Gastroesophageal sphincter (tissue), 4 donors: ENCODE results near the gene OTULIN. TPM values are rescaled to one million over a fixed set of nuclear protein-coding genes. Genes with fewer than 3 reads are reported as not detected.

ENCODE experiments used
- ATAC-seq: fragments of 150-250 bp; one replicate; pipeline ENCODE4 v1.9.1; 2016; ENCODE audit warnings: mild to moderate bottlenecking, moderate library complexity
- H3K27ac ChIP-seq, 4 donors: fragments of 200-600 bp; sonication (generic) in 3 of 4; 1 replicate in 3 of 4; 2 replicates in 1 of 4; pipeline ENCODE4 v1.5.1; 2016 to 2019
- H3K27me3 ChIP-seq: fragments of 200-600 bp; sonication (generic); one replicate; pipeline ENCODE4 v1.5.1; 2019
- H3K36me3 ChIP-seq, 2 donors: fragments of 200-600 bp; sonication (generic); one replicate each; pipeline ENCODE4 v1.5.1; 2019; ENCODE audit warnings: control low read depth in 1 of 2
- H3K4me1 ChIP-seq, 3 donors: fragments of 200-600 bp; sonication (generic); 1 replicate in 2 of 3; 2 replicates in 1 of 3; pipeline ENCODE4 v1.5.1; 2016 to 2019; ENCODE audit warnings: control low read depth in 2 of 3
- H3K4me3 ChIP-seq, 2 donors: fragments of 200-600 bp; sonication (generic); one replicate each; pipeline ENCODE4 v1.5.1; 2019; ENCODE audit warnings: mild to moderate bottlenecking in 1 of 2, moderate library complexity in 1 of 2
- H3K9me3 ChIP-seq, 3 donors: fragments of 200-600 bp; sonication (generic); one replicate each; pipeline ENCODE4 v1.5.1; 2017 to 2019; ENCODE audit warnings: control low read depth in 2 of 3
- CTCF ChIP-seq, 4 experiments: fragments of 200-600 bp in 2 of 4; fragments of 450-650 bp in 2 of 4; sonication (generic) in 1 of 4; IDR thresholded peaks; one replicate each; pipeline ENCODE4 v1.5.1; 2017 to 2019; ENCODE audit warnings: antibody characterized with exemption in 4 of 4, mild to moderate bottlenecking in 2 of 4, moderate library complexity in 2 of 4
- EP300 ChIP-seq: sonication (generic); formaldehyde crosslinking; IDR thresholded peaks from one replicate; pipeline ENCODE4 v1.6.1; 2017; ENCODE audit warnings: antibody characterized with exemption, mild to moderate bottlenecking
- POLR2A ChIP-seq, 2 donors: fragments of 450-650 bp; IDR thresholded peaks; one replicate each; pipeline ENCODE4 v1.6.1; 2017; ENCODE audit warnings: antibody characterized with exemption in 2 of 2, mild to moderate bottlenecking in 2 of 2, moderate library complexity in 1 of 2
- POLR2AphosphoS5 ChIP-seq: sonication (generic); formaldehyde crosslinking; IDR thresholded peaks from one replicate; pipeline ENCODE4 v1.6.1; 2017; ENCODE audit warnings: antibody characterized with exemption
- WGBS, 2 donors: methylation state at CpG; one replicate each; pipeline ENCODE4 v1.1.5; 2018; ENCODE audit warnings: low coverage in 1 of 2; 5-methylcytosine and 5-hydroxymethylcytosine counted together
- total RNA-seq, 4 donors: library from RNA; depleted of rRNA; stranded (reverse); fragments of >200 nt; gene quantifications; one replicate each; pipeline ENCODE4 v1.1.0, GENCODE V29; 2016

Gene OTULIN
- total RNA-seq, 4 donors from 2014 or later: 19.5 to 27.1 (median 23.6) TPM

- Histone ChIP-seq H3K36me3 (peaks cover 0 to 60% of the 10 kb centered on the region in 2 donors), H3K27me3 (no peaks in the 10 kb centered on the region), H3K27ac (no peak overlapping the region), H3K4me3 (no peak overlapping the region), H3K9me3 (no peaks in the 10 kb centered on the region), H3K4me1 (peaks cover 0 to 13% (median 0%) of the 10 kb centered on the region in 3 donors)
- TF ChIP-seq POLR2A (IDR thresholded peaks at IDR 0.05): no peak
- no peak for TF ChIP-seq POLR2AphosphoS5
- no peak for TF ChIP-seq CTCF (IDR thresholded peaks at IDR 0.05)
- TF ChIP-seq EP300: no peak
- peak; percentile 22 for ATAC-seq
- 42 to 57% methylated on average over 4 to 11 of the region's 13 CpGs for WGBS, 2 donors
Observed at GRCh38 chr5:14700478-14701436, 36.2 kb downstream of the OTULIN start.

GRCh38 chr5:14701556-14701955 is 37.0 kb downstream of the OTULIN start:
- Histone ChIP-seq H3K27me3 (no peaks in the 10 kb centered on the region), H3K4me1 (peaks cover 0 to 17% (median 0%) of the 10 kb centered on the region in 3 donors), H3K4me3 (no peak overlapping the region), H3K36me3 (peaks cover 0 to 54% of the 10 kb centered on the region in 2 donors), H3K27ac (no peak overlapping the region), H3K9me3 (no peaks in the 10 kb centered on the region)
- WGBS, 2 donors: 100% methylated on average over 3 to 4 of the region's 10 CpGs
- TF ChIP-seq POLR2A (IDR thresholded peaks at IDR 0.05) (no peak), EP300 (no peak), CTCF (IDR thresholded peaks at IDR 0.05) (no peak), POLR2AphosphoS5 (no peak)
- ATAC-seq: no peak

- peaks cover 0 to 52% of the 10 kb centered on the region in 2 donors for H3K36me3 ChIP-seq
- TF ChIP-seq EP300 (no peak), POLR2AphosphoS5 (no peak), CTCF (IDR thresholded peaks at IDR 0.05) (no peak), POLR2A (IDR thresholded peaks at IDR 0.05) (no peak)
- WGBS, 2 donors: 91 to 96% methylated on average over 4 to 9 of the region's 11 CpGs
- ATAC-seq: no peak
- H3K9me3 ChIP-seq: no peaks in the 10 kb centered on the region
- H3K27ac ChIP-seq: no peak overlapping the region
- H3K27me3 ChIP-seq: no peaks in the 10 kb centered on the region
- H3K4me1 ChIP-seq: peaks cover 0 to 25% (median 0%) of the 10 kb centered on the region in 3 donors
- H3K4me3 ChIP-seq: no peak overlapping the region
Observed at GRCh38 chr5:14702238-14702839, 37.8 kb downstream of the OTULIN start.

GRCh38 chr5:14705556-14705955 is 41.0 kb downstream of the OTULIN start:
- no peak for ATAC-seq
- 100% methylated on average over 1 to 2 of the region's 8 CpGs for WGBS, 2 donors
- Histone ChIP-seq H3K4me1 (peaks cover 0 to 20% (median 0%) of the 10 kb centered on the region in 3 donors), H3K27ac (no peak overlapping the region), H3K27me3 (no peaks in the 10 kb centered on the region), H3K36me3 (peaks cover 0 to 61% of the 10 kb centered on the region in 2 donors), H3K9me3 (no peaks in the 10 kb centered on the region), H3K4me3 (no peak overlapping the region)
- no peak for TF ChIP-seq POLR2AphosphoS5
- TF ChIP-seq CTCF (IDR thresholded peaks at IDR 0.05): no peak
- no peak for TF ChIP-seq EP300
- no peak for TF ChIP-seq POLR2A (IDR thresholded peaks at IDR 0.05)
